ENCODE results near the gene SARM1. TPM values are rescaled to one million over a fixed set of nuclear protein-coding genes. Genes with fewer than 3 reads are reported as not detected.

Gene SARM1
- total RNA-seq, 6 experiments from 2014 or later, result 15.1 to 18.9 (median 16.8) TPM

DNA sequence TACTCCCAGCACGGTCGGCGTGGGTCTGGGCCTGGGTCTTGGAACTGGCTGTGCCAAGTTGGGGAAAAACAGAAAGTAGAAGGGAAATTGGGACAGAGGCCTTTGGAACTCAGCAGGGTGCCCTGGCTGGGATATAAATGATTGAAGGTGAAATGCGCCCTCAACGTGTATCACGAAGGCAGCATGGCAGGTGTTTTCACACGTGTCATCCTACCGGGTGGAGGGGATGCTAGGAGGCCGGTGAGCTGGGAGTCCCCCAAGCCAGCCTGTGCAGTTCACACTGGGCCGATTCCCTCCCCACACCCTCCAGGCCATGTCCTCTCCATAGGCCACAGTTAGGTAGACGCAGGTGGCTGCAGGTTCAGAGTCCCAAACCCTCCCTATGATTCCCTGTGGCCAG lies 30.0 kb upstream of the SARM1 start:
- H3K27ac Mint-ChIP-seq, result no peak overlapping the region
- TF ChIP-seq, protein P1, sequence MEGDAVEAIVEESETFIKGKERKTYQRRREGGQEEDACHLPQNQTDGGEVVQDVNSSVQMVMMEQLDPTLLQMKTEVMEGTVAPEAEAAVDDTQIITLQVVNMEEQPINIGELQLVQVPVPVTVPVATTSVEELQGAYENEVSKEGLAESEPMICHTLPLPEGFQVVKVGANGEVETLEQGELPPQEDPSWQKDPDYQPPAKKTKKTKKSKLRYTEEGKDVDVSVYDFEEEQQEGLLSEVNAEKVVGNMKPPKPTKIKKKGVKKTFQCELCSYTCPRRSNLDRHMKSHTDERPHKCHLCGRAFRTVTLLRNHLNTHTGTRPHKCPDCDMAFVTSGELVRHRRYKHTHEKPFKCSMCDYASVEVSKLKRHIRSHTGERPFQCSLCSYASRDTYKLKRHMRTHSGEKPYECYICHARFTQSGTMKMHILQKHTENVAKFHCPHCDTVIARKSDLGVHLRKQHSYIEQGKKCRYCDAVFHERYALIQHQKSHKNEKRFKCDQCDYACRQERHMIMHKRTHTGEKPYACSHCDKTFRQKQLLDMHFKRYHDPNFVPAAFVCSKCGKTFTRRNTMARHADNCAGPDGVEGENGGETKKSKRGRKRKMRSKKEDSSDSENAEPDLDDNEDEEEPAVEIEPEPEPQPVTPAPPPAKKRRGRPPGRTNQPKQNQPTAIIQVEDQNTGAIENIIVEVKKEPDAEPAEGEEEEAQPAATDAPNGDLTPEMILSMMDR (IDR thresholded peaks at IDR 0.05), result no peak
- H3K27me3 Mint-ChIP-seq (ENCODE audit: insufficient read depth), result peaks cover 6% of the 10 kb centered on the region; the same call in 1 of the 2 replicates
- DNase-seq, result no peak
- peaks cover 47% of the 10 kb centered on the region for H3K4me1 Mint-ChIP-seq (ENCODE audit: low read depth)
- H3K36me3 Mint-ChIP-seq (ENCODE audit: low read depth), result peaks cover 43% of the 10 kb centered on the region
- no peaks in the 10 kb centered on the region for H3K9me3 Mint-ChIP-seq
- H3K4me3 Mint-ChIP-seq, result no peak overlapping the region

GRCh38 chr17:28342313-28342712 lies 29.2 kb upstream of the SARM1 start:
- Mint-ChIP-seq H3K4me3 (no peak overlapping the region), H3K36me3 (ENCODE audit: low read depth) (peaks cover 39% of the 10 kb centered on the region), H3K27me3 (ENCODE audit: insufficient read depth) (peaks cover 4% of the 10 kb centered on the region), H3K27ac (0 out of 2 replicates have a peak overlapping the region, but pooled peaks have one; percentile 16), H3K4me1 (ENCODE audit: low read depth) (peaks cover 47% of the 10 kb centered on the region), H3K9me3 (no peaks in the 10 kb centered on the region)
- TF ChIP-seq, protein P1 (IDR thresholded peaks at IDR 0.05), result no peak
- no peak for DNase-seq

- Mint-ChIP-seq H3K36me3 (ENCODE audit: low read depth) (peaks cover 38% of the 10 kb centered on the region), H3K4me3 (no peak overlapping the region), H3K9me3 (no peaks in the 10 kb centered on the region), H3K27me3 (ENCODE audit: insufficient read depth) (peaks cover 4% of the 10 kb centered on the region), H3K4me1 (ENCODE audit: low read depth) (peaks cover 44% of the 10 kb centered on the region), H3K27ac (no peak overlapping the region)
- TF ChIP-seq, protein P1 (IDR thresholded peaks at IDR 0.05), result no peak
- DNase-seq, result no peak
Observed at GRCh38 chr17:28343491-28343932, 28.0 kb upstream of the SARM1 start.

GRCh38 chr17:28344011-28344410 lies 27.5 kb upstream of the SARM1 start:
- H3K27ac Mint-ChIP-seq, result no peak overlapping the region
- TF ChIP-seq, protein P1 (IDR thresholded peaks at IDR 0.05), result no peak

DNA sequence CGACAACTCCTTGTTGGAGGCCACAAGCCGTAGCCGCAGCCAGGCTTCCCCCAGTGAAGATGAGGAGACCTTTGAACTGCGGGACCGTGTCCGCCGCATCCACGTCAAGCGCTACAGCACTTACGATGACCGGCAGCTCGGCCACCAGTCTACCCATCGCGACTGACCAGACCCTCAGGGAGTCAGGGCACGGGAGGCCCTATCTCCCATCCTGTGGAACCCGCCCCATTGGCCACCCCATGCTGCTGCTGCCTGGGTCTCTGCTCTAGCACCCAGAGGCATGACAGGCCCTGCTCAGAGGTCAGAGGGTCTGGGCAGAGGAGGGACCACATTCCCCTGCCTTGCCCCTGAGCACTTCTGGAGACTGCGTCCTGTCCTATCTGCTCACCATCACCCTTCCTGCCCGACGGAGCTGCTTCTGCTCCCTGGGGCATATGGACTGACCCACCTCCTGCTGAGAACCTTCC lies 27.0 kb upstream of the SARM1 start:
- Mint-ChIP-seq H3K4me1 (ENCODE audit: low read depth) (peaks cover 35% of the 10 kb centered on the region), H3K27ac (no peak overlapping the region; the same call in 1 of the 2 replicates), H3K27me3 (ENCODE audit: insufficient read depth) (peaks cover 4% of the 10 kb centered on the region), H3K4me3 (no peak overlapping the region), H3K9me3 (no peaks in the 10 kb centered on the region), H3K36me3 (ENCODE audit: low read depth) (peaks cover 35% of the 10 kb centered on the region)
- no peak for DNase-seq
- TF ChIP-seq, protein P1 (IDR thresholded peaks at IDR 0.05), result no peak

More at GRCh38 chr17:28344011-28344410, 27.5 kb upstream of the SARM1 start:
- peaks cover 4% of the 10 kb centered on the region for H3K27me3 Mint-ChIP-seq (ENCODE audit: insufficient read depth)
- no peak overlapping the region for H3K4me3 Mint-ChIP-seq
- H3K9me3 Mint-ChIP-seq, result no peaks in the 10 kb centered on the region
- H3K4me1 Mint-ChIP-seq (ENCODE audit: low read depth), result peaks cover 39% of the 10 kb centered on the region
- peaks cover 38% of the 10 kb centered on the region for H3K36me3 Mint-ChIP-seq (ENCODE audit: low read depth)
- no peak for DNase-seq

Measured in HFFc6 (cell line).